Adipocyte (in vitro differentiated cells): Measurements from ENCODE around the gene ALDH1L1.

Experiments used
- DNase-seq: peaks from one replicate; pipeline ENCODE4 v3.0.0-alpha.2; 2015; ENCODE audit warnings: low read depth
- H3K27me3 ChIP-seq: replicated peaks from 2 replicates; pipeline ENCODE4 v1.7.0; 2013; ENCODE audit warnings: mild to moderate bottlenecking, low read length, moderate library complexity; ENCODE audit not compliant: control insufficient read depth, insufficient read depth
- H3K36me3 ChIP-seq: 2 replicates; pipeline ENCODE4 v1.7.0; 2013; ENCODE audit warnings: low read length, mild to moderate bottlenecking, moderate library complexity; ENCODE audit not compliant: control insufficient read depth, insufficient read depth, severe bottlenecking
- H3K4me1 ChIP-seq: 2 replicates; pipeline ENCODE4 v1.7.0; 2013; ENCODE audit warnings: mild to moderate bottlenecking, low read length, moderate library complexity; ENCODE audit not compliant: control insufficient read depth, insufficient read depth
- H3K4me3 ChIP-seq: 2 replicates; pipeline ENCODE4 v1.7.0; 2013; ENCODE audit warnings: mild to moderate bottlenecking, low read length, moderate library complexity
- H3K9ac ChIP-seq: 2 replicates; pipeline ENCODE4 v1.7.0; 2013; ENCODE audit warnings: mild to moderate bottlenecking, low read length, moderate library complexity
- H3K9me3 ChIP-seq: 2 replicates; pipeline ENCODE4 v1.7.0; 2013; ENCODE audit warnings: mild to moderate bottlenecking, low read length, moderate library complexity; ENCODE audit not compliant: control insufficient read depth

The ALDH1L1 gene

GRCh38 chr3:126160243-126161210 lies 19.9 kb downstream of the ALDH1L1 start:
- H3K36me3 ChIP-seq = peaks cover 55% of the 10 kb centered on the region
- H3K9ac ChIP-seq = no peak overlapping the region
- H3K4me3 ChIP-seq = no peak overlapping the region
- peaks cover 6% of the 10 kb centered on the region for H3K9me3 ChIP-seq
- H3K27me3 ChIP-seq = peaks cover 21% of the 10 kb centered on the region
- DNase-seq = no peak
- H3K4me1 ChIP-seq = peaks cover 8% of the 10 kb centered on the region

GRCh38 chr3:126159476-126159875 lies 20.9 kb downstream of the ALDH1L1 start:
- Histone ChIP-seq H3K4me1 (peaks cover 8% of the 10 kb centered on the region), H3K9me3 (peaks cover 3% of the 10 kb centered on the region), H3K36me3 (peaks cover 65% of the 10 kb centered on the region), H3K9ac (no peak overlapping the region), H3K27me3 (peaks cover 21% of the 10 kb centered on the region), H3K4me3 (no peak overlapping the region)
- DNase-seq = no peak

GRCh38 chr3:126158912-126159454 lies 21.4 kb downstream of the ALDH1L1 start:
- H3K9ac ChIP-seq = no peak overlapping the region
- peaks cover 8% of the 10 kb centered on the region for H3K4me1 ChIP-seq
- H3K36me3 ChIP-seq = peaks cover 70% of the 10 kb centered on the region
- H3K4me3 ChIP-seq = no peak overlapping the region
- no peaks in the 10 kb centered on the region for H3K9me3 ChIP-seq
- DNase-seq = no peak
- peaks cover 21% of the 10 kb centered on the region for H3K27me3 ChIP-seq

GRCh38 chr3:126158016-126158911 lies 22.1 kb downstream of the ALDH1L1 start:
- Histone ChIP-seq H3K4me1 (peaks cover 8% of the 10 kb centered on the region), H3K36me3 (peaks cover 77% of the 10 kb centered on the region), H3K9ac (no peak overlapping the region), H3K27me3 (peaks cover 14% of the 10 kb centered on the region), H3K9me3 (no peaks in the 10 kb centered on the region), H3K4me3 (no peak overlapping the region)
- DNase-seq = no peak

- Histone ChIP-seq H3K9me3 (no peaks in the 10 kb centered on the region), H3K9ac (no peak overlapping the region), H3K4me1 (peaks cover 8% of the 10 kb centered on the region), H3K4me3 (no peak overlapping the region), H3K36me3 (peaks cover 86% of the 10 kb centered on the region), H3K27me3 (peaks cover 11% of the 10 kb centered on the region)
- DNase-seq = no peak
These were observed 23.2 kb downstream of the ALDH1L1 start for GRCh38 chr3:126157083-126157768.

GRCh38 chr3:126156468-126156867 lies 23.9 kb downstream of the ALDH1L1 start:
- peaks cover 9% of the 10 kb centered on the region for H3K27me3 ChIP-seq
- H3K9ac ChIP-seq = no peak overlapping the region
- DNase-seq = no peak
- H3K36me3 ChIP-seq = peaks cover 93% of the 10 kb centered on the region
- peaks cover 8% of the 10 kb centered on the region for H3K4me1 ChIP-seq
- H3K4me3 ChIP-seq = no peak overlapping the region
- no peaks in the 10 kb centered on the region for H3K9me3 ChIP-seq

GRCh38 chr3:126155819-126156218 lies 24.6 kb downstream of the ALDH1L1 start:
- Histone ChIP-seq H3K9ac (no peak overlapping the region), H3K36me3 (peaks cover 93% of the 10 kb centered on the region), H3K27me3 (peaks cover 9% of the 10 kb centered on the region), H3K4me3 (no peak overlapping the region), H3K4me1 (peaks cover 8% of the 10 kb centered on the region), H3K9me3 (no peaks in the 10 kb centered on the region)
- DNase-seq = no peak

- no peak overlapping the region for H3K9ac ChIP-seq
- H3K36me3 ChIP-seq = peaks cover 93% of the 10 kb centered on the region
- H3K4me1 ChIP-seq = peaks cover 8% of the 10 kb centered on the region
- H3K4me3 ChIP-seq = no peak overlapping the region
- no peak for DNase-seq
- no peaks in the 10 kb centered on the region for H3K9me3 ChIP-seq
- peaks cover 9% of the 10 kb centered on the region for H3K27me3 ChIP-seq
These were observed 25.1 kb downstream of the ALDH1L1 start for GRCh38 chr3:126155280-126155640.

GRCh38 chr3:126154391-126155279 lies 25.8 kb downstream of the ALDH1L1 start:
- peaks cover 95% of the 10 kb centered on the region for H3K36me3 ChIP-seq
- no peak for DNase-seq
- no peaks in the 10 kb centered on the region for H3K9me3 ChIP-seq
- H3K4me3 ChIP-seq = no peak overlapping the region
- peaks cover 9% of the 10 kb centered on the region for H3K27me3 ChIP-seq
- H3K4me1 ChIP-seq = peaks cover 8% of the 10 kb centered on the region
- H3K9ac ChIP-seq = no peak overlapping the region

- DNase-seq = no peak
- H3K4me1 ChIP-seq = peaks cover under 1% of the 10 kb centered on the region
- H3K27me3 ChIP-seq = peaks cover 9% of the 10 kb centered on the region
- no peaks in the 10 kb centered on the region for H3K9me3 ChIP-seq
- no peak overlapping the region for H3K9ac ChIP-seq
- H3K36me3 ChIP-seq = peaks cover 95% of the 10 kb centered on the region
- no peak overlapping the region for H3K4me3 ChIP-seq
These were observed 26.6 kb downstream of the ALDH1L1 start for GRCh38 chr3:126153695-126154360.
